GM21717 (cell line): ENCODE results near the gene FRMD4A.

Experiments used
- ATAC-seq: cut with Tn5 transposase; IDR thresholded peaks from one replicate; pipeline ENCODE4 v1.9.1; 2021; ENCODE audit warnings: mild to moderate bottlenecking, moderate library complexity; ENCODE audit not compliant: unreplicated experiment

FRMD4A gene

DNA sequence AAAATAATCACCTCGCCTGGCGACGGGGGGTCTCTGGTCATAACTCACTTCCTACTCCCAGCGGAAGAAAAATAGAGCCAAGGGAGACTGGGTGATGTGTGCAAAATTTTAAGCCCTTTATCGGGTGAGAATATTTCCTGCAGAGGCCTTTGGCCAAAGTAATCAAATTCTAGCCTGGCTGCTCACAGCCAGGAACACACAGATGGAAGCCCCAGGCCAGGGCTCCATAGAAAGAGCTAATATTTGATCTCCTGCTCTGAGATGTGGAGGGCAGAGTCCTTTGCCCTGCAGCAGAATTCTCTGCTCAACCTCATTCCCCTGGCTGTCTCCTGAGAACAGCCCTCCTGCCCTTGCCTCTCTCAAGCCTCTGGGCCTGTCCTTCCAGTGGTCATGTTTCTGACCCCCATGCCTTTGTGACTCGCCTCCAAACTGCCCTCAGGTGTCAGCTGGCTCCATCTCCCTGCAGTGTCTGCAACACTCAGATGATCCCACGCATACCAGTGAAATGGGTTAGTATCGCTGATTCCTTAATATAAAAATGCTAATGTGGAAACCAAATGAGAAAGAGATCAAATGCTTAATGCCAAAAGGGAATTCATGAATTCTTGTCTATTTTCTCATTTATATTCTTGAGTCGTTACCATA lies 34.5 kb downstream of the FRMD4A start:
- ATAC-seq = no peak

DNA sequence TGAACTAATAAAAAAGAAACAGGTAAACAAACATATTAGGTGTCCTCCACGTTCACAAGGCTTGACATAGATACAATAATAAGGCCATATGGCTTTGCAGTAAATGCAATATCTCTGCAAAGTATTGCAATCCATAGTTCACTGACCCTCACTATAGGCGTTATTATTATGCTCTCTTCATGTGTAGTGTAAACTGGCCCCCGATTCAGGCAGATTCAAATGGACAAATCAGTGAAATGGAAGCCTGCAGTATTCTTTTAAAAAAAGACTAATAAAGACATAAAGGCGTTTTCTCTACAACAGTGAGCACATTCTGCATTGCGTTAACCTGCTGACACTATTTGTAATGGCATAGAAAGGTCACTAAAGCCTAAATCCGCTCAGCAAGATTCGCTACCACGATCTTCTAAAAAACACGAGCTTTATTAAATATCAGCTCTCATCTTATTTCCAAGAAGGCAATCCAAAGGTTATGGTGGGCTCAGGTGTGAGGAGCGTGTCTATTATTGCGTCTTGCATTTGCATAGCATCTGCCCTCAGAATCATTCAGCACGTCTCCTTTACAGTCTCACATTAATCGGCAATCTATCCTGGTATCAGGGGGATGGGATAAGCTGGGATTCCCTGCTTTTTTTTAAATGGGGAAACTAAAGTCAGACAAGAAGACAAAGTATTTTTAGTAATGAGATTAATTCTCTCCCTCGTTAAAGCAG lies 36.2 kb downstream of the FRMD4A start:
- ATAC-seq = no peak

DNA sequence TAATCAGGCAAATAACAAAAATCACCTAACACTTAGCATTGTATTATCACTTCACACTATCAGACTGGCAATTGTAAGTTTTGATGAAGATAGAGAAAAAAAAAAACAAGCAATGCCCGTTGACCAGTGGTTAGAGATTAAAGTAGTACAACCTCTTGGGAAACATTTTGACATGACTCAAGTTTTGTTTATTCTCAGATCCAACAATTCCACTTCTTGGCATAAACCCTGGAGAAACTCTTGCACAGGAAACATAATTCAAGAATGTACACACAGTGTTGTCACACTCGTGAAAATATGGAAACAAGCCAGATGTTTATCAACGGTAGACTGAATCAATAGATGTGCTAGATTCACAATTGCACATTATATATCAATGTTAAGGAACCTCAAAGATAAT lies 37.2 kb downstream of the FRMD4A start:
- ATAC-seq = no peak

DNA sequence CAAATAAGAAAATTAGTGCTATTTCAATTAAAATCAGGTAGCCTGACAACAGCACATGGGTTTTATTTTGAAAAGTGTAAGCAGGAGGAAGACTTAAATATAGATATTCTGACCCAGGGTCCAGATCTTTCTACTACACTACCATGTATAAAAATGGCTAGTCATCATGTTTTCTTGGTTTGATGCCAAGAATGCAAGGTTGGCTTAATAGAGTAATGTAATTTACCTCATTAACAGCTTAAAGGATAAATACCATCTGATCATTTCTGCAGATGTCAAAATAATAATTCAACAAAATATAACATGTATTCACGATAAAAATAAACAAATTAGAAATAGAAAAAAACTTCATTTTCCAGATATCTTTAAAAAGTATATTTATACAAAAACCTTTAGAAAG lies 39.4 kb downstream of the FRMD4A start:
- no peak for ATAC-seq

DNA sequence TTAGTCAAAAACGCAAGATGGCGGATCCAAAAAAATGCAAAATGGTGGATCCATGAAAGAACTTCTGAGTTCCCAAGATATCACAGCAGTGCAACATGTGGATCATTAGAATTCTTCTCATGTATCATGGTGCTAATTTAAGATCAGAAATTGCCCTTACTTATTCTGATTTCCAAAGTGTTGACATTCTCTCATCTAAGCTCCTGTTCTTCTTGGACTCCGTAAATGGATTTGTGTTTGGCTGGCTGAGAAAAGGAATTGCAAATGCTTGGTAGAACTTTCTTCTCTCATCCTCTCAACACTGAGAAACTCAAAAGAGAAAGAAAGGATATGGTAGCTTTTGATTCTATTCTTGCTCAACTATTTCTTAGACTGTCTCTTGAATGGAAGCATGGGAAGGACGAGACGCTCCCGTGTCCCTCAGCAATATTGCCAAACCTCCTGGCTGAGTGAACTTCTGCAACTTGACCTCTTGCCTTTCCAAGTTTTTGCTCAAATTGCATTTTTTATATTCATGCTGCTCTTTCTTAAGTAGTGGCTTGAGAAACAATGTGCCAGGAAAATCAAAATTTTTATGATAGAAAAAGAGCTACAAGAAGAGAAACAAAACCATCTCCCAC lies 44.7 kb downstream of the FRMD4A start:
- ATAC-seq = no peak

DNA sequence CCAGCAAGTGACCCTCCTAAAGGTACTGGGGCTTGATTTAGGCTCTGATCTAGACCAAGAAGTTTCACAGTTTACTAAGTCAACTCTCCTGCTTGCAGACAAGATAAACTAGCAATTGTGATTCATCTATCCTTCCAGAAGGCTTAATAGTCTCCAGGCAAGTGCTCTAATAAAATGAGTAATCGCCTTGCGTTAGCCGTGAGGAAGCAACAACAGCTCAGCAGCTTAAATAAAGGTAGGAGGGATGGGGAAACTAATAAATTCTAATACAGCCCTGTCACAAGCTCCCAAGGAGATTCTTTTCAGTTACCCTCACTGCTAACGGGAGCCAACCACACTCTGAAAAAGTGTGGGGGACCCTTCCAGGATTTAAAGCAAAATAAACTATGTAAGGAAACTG lies 48.4 kb downstream of the FRMD4A start:
- ATAC-seq = no peak

DNA sequence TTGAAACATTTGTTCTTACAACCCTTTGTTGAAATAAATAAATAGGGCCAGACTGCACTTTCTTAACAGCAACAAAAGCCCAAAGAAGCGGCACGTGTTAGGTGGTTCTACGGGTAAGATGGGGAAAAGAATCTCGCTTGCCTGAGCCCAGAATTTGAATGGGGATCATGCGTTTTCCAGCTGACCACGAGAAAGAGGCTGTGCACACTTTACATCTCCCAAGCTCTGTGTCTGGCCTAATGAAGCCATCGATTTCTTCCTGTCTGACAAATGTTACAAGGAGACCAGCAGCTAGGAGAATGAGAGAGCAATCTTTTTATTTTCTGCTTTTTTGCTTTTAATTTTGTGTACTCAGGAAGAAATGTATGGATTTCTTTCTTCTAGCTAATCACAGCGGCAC lies 52.2 kb downstream of the FRMD4A start:
- no peak for ATAC-seq

DNA sequence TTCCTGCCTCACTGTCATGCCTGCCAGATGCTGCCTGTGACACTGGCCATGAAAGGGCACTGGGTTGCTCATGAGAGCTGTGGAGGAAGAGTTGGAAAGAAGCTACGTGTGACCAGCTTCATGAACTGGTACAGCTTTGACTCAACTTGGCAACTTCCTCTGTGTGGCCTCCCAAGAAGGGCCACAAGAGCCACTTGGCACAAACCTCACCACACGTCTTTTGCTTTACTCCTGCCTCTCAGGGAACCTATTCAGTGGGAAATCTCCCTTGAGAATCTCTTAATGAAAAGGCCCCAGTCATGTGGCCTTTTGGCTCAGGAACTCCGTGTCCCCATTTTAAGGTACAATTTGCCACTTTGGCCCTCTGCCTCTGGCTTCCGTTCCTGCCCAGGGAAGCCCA lies 54.5 kb downstream of the FRMD4A start:
- ATAC-seq = no peak

DNA sequence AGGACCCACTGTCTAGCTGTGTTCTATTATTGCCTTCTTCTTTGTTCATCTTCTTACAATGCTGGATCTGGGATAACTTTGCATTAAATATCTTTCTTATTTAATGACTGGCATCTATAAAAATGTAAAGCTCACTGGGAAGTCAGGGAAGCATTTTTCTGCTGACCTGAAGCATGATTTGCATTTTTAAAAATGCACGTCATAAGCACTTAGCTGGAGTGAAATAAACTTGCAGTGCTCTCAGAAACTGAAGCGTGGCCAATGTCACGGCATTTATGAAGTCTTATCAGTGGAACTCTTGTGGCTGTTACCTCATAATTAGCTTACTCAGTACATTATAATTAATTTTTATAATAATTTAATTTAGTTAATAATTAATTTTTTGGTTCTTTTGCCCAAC lies 59.1 kb downstream of the FRMD4A start:
- no peak for ATAC-seq

DNA sequence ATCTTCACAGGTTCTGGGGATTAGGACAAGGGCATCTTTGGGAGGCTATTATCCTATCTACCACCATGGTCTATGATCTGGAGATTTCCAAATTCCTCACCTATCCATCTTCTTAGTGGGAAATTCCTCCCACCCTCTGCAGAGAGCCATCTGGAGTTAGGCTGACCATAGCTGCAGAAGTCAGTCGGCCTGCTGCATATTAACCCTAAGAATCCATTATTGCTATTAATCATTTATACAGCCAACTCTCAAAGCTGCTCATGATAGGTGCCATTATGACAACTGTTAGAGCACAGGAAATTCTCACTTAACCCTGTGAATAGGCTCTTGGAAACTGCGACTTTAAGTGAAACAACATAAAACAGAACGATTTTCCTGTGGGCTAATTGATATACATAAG lies 60.4 kb downstream of the FRMD4A start:
- ATAC-seq = no peak

DNA sequence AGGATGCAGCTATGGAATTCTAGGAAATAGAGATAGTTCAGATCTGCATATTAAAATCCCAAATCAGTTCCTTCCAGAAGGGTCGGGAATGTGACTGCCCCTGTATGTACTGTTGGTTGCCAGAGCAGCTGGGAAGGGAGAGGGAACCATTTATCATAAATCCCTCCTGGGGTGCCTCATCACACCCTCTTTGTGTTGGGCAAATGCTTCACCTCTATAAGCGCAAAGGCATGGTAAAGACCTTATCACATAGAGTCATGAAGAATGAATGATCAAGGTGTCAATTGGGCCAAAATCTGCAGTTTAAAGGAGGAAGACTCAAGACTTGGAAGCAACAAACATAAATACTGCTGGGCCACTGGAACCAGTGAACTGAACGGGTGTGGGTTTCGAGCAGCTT lies 65.0 kb downstream of the FRMD4A start:
- no peak for ATAC-seq

DNA sequence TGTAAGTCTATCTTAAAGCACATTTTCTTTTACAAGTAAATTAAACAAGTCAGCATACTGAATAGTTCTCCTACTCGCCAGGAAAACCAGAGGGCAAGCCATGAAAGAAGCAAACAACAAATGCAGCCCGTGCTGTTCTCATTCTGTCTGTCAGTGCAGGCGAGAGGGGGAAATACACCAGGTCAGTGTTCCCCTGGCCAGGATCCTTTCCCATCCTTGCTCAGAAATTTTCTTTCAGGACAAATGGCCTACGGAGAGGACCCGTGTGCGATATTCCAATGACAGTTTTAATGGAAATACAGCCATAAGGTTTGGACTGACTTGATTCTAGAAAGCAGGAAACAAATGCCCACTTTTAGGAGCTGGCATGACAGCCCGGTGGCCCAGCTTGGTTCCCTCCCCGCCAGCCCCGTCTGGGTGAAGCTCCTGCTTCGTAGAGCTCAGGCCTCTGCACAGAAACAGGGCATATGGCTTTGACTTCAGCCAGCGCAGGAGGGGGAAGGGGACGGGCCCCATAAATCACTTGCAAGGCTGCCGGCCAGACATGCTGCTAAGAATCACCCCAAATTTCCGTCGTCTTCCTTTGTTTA lies 67.8 kb downstream of the FRMD4A start:
- no peak for ATAC-seq

DNA sequence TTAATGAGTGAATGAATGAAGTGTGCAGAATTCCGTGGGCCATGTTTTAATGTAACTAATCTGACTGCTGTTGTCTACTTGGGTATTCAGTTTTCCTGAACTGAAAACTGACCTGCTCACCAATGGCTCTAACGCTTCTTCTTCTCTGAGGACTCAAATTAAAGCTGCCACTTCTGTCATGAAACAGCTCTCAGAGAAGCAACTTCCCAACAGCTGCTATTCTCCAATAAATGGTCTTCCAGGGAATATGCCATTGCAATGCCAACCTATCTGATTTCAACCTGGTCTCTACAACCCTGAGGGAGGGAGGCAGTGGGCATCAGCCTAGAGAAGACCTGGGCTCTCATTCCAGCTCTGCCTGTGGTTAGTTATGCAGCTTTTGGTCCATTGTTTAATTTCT lies 69.4 kb downstream of the FRMD4A start:
- no peak for ATAC-seq

DNA sequence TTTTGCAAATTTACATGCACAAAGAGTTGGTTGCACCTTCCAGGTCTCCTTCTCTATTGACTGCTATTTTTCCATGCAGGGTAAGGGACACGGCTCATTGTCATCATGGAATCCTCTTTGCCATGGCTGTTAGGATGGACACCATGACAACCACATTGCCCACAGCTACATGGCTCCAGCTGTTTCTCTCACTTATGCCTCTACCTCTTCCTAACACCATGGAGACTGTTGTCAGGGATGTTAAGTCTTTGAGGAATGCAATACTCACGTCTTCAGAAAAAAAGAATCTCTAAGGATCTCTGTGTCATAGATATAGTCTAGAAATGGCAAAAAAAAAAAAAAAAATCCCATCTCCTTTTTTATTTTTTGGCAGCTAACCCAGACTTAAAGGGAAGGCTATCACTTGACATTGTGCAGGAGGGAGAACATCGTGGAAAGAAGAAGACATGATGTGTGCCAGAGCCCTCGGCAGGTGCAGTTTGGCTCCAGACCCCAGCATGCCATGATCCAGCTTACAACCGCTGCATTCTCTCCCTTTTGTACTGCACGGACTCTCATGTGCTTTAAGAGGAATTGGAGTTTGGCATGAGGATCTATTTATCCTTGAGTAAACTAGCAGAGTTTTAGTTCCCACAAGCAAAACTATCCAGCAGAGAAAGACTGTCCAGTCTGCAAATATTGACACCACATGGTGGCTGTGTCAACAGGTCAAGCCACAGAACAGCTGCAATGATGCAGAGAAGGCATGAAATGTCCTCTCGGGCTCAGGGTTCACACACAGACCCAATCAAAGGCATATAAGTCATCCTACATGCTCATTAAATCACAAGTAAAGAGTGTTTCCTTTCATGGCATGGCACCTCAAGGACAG lies 70.8 kb downstream of the FRMD4A start:
- no peak for ATAC-seq

DNA sequence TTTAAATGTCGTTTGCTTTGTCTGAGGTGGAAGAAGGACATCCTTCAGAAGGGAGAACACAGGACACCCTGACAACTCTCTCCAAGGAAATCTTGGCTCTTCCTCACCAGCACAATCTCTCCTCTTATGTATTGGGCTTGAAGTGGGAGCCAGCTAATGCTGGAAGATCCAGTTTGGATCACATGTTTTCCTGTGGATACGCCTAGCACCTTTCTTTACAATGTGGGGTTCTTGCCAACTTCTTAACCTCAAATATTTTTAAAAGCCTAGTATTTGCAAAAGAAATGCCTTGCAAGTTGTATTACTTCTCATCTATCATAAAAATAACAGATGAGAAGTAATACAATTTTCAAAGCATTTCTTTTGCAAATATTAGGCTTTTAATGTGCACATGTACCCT lies 76.4 kb downstream of the FRMD4A start:
- ATAC-seq = no peak

DNA sequence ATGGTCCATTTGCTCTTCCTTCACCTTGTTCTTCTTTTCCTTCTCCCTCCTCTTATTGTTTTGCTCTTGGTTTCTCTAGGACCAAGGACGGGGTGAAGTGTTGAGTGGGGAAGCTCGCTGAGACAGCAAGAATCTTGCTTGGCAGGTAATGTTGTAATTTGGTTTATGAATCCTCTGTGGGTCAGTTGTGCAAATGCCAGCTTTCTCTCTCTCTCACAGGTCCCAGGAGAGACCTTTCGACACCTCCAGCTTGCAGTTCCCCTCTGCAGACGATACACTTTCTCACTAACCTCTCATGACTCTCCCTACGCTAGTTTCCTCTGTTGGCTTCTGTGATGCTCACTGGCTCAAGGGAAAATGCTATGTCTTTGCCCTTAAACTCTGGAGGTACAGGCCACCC lies 77.0 kb downstream of the FRMD4A start:
- no peak for ATAC-seq

DNA sequence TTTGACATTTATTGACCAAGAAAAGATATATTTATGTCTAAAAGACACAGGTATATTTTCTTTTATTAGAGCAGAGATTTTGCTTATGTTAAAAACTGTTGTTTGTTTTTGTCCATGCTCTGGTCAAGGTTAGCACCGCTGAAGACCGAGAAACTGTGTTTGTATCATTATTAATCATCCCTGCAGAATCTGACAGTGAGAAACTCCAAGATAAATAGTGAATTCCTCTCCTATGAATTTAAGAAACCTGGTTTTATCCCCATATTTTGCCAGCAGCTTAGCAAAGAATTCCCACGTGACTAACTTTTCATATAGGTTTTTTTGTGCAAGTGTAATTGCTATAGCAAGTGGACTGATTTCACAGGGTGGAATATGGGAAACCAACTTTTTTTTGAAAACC lies 77.6 kb downstream of the FRMD4A start:
- no peak for ATAC-seq

DNA sequence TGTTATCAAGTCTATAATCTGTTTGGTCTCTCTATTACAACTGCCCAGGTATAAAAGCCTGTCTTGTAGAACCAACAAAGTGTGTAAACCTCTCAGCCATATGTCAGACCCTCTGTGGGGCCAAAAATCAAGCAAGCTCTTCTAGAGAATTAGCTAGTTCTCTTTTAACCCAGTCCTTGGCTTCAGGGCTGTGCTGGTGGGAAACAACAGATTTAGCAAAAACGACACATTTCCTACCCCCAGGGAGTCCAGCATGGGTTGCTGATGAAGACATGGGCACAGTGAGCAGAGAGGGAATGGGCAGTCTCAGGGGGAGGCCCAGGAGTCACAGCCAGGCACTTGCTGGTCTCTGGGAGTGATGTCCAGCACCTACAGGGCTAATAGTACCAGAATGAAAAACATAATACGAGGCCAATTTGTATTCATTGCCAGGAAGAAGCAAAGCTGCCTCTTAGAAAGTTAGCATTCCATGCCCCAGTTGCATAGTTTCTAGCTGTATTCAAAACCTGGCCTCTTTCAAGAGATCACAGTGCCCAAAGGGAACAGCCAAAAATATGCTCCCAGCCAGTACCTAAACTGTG lies 80.1 kb downstream of the FRMD4A start:
- no peak for ATAC-seq

DNA sequence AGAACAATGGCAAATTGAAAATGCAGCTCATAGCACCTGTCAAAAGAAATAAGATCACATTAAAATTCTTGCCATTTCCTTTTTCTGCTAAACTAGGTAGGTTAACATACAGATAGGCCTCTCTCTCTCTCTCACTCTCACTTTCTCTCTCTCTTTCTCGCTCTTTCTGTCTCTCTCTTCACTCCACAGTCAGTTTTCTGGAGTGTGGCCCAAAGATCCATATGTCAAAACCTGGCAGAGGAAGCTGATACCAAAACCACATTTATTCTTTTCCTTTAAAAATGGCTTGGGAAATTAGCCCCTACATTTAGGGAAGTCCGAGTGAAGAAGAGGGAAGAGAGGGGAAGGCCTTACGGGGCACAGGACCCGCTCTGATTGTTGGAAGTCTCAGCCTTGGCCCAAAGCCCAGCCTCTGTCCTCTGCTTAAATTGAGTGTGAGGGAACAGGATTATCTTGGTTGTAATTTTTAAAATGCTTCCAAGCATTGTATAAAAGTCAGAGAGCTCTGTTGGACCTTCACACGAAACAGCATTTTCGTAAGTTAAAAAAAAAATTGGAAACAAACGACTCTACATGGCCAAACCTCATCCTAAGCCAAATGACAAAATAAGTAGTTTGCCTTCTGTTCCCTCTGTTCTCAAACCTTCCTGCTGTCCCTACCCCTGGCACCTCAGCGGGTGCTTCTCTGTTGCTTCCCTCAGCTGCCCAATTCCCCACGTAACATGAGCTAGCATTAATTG lies 83.2 kb downstream of the FRMD4A start:
- ATAC-seq = no peak

DNA sequence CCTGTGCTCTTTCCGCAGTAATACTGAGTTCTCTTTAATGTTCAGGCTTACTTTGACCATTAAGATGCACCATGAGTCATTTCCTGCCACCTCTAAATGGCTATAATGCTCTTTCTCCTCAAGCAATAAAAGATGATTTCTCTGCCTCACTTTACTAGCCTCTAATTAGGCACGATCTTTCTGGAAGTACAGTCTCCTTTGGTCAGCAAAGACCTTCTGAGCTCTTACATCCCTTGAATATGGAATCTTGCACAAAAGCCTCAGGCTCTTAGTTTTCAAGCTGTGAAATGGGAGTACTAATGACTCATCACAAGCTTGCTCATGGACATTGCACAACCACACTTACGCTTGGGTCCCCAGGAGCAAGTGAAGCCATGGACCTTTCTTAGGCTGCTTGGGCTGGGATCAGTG lies 85.9 kb downstream of the FRMD4A start:
- no peak for ATAC-seq
